Measurements from ENCODE around the gene TSHZ2. TPM values are rescaled to one million over a fixed set of nuclear protein-coding genes. Genes with fewer than 3 reads are reported as not detected.
A peak's percentile ranks its signal among the peaks of the same experiment; 100 is the strongest.

The TSHZ2 gene
- total and polyA plus RNA-seq, 2 donors (not counting 1 experiment from before 2014, with no cell fraction given), result 1.00 to 5.7 TPM

GRCh38 chr20:53077373-53078205 is 105.4 kb downstream of the TSHZ2 start:
- TF ChIP-seq CTCF (IDR thresholded peaks at IDR 0.05) (no peak), EZH2 (IDR thresholded peaks at IDR 0.05; ENCODE audit: borderline replicate concordance, insufficient read depth, low read depth, low read length, poor library complexity, severe bottlenecking) (no peak)
- Mint-ChIP-seq H3K27ac (no peak overlapping the region), H3K9me3 (ENCODE audit: insufficient read depth) (no peaks in the 10 kb centered on the region), H3K4me1 (no peaks in the 10 kb centered on the region), H3K4me3 (no peak overlapping the region), H3K27me3 (no peaks in the 10 kb centered on the region)
- ATAC-seq (ENCODE audit: low read depth) (peak; percentile 31), DNase-seq (no peak)
- H4K20me1 ChIP-seq (ENCODE audit: control insufficient read depth, insufficient read depth, low read length, poor library complexity, severe bottlenecking), result no peaks in the 10 kb centered on the region
- no peaks in the 10 kb centered on the region for H3K9me3 ChIP-seq (ENCODE audit: control extremely low read depth in 1 of 3, control insufficient read depth in 2 of 3, insufficient read depth in 1 of 3, low read length in 2 of 3)
- no peak overlapping the region for H3K9ac ChIP-seq (ENCODE audit: low read length)
- no peaks in the 10 kb centered on the region for H3K4me1 ChIP-seq (ENCODE audit: control insufficient read depth in 2 of 2, insufficient read depth in 2 of 2, low read length in 2 of 2)
- 63% methylated on average over 4 of the region's 8 CpGs for WGBS (ENCODE audit: insufficient coverage)
- no peaks in the 10 kb centered on the region for H3K36me3 ChIP-seq (replicated peaks in 1 of 2; ENCODE audit: control extremely low read depth in 1 of 2, control insufficient read depth in 1 of 2, extremely low read depth in 1 of 2, insufficient read depth in 2 of 2, low read length in 1 of 2)
- no peak overlapping the region for H3K27ac ChIP-seq (ENCODE audit: low read length in 2 of 2)
- ChIA-PET CTCF (no interaction called here), POLR2A (no interaction called here)
- intact Hi-C loops (cut with micrococcal nuclease), result no loop called here
- H3K4me3 ChIP-seq (ENCODE audit: control extremely low read depth in 1 of 5, extremely low read depth in 1 of 5, insufficient read depth in 1 of 5, low read depth in 2 of 5, low read length in 4 of 5), result no peak overlapping the region
- no peak overlapping the region for H3K4me2 ChIP-seq (replicated peaks; ENCODE audit: low read depth, low read length, poor library complexity, severe bottlenecking)
- H2AFZ ChIP-seq (ENCODE audit: insufficient read depth, low read depth, low read length, poor library complexity, severe bottlenecking), result no peak overlapping the region
- H3K79me2 ChIP-seq (ENCODE audit: control insufficient read depth, insufficient read depth, low read length), result no peaks in the 10 kb centered on the region
- no peaks in the 10 kb centered on the region for H3K27me3 ChIP-seq (replicated peaks in 1 of 4; ENCODE audit: control extremely low read depth in 1 of 4, control insufficient read depth in 3 of 4, insufficient read depth in 4 of 4, low read length in 3 of 4)

- ATAC-seq (ENCODE audit: low read depth) (no peak), DNase-seq (no peak)
- H3K27ac ChIP-seq (ENCODE audit: low read length in 2 of 2), result no peak overlapping the region
- CTCF ChIA-PET, result no interaction called here
- no peaks in the 10 kb centered on the region for H3K79me2 ChIP-seq (ENCODE audit: control insufficient read depth, insufficient read depth, low read length)
- no peak overlapping the region for H2AFZ ChIP-seq (ENCODE audit: insufficient read depth, low read depth, low read length, poor library complexity, severe bottlenecking)
- no peaks in the 10 kb centered on the region for H4K20me1 ChIP-seq (ENCODE audit: control insufficient read depth, insufficient read depth, low read length, poor library complexity, severe bottlenecking)
- H3K9ac ChIP-seq (ENCODE audit: low read length), result no peak overlapping the region
- no peaks in the 10 kb centered on the region for H3K4me1 ChIP-seq (ENCODE audit: control insufficient read depth in 2 of 2, insufficient read depth in 2 of 2, low read length in 2 of 2)
- Mint-ChIP-seq H3K27me3 (no peaks in the 10 kb centered on the region), H3K27ac (no peak overlapping the region), H3K4me3 (no peak overlapping the region), H3K9me3 (ENCODE audit: insufficient read depth) (no peaks in the 10 kb centered on the region), H3K4me1 (no peaks in the 10 kb centered on the region)
- intact Hi-C loops (cut with micrococcal nuclease), result no loop called here
- WGBS (ENCODE audit: insufficient coverage), result no CpG with 5 or more reads among the region's 4 CpGs
- POLR2A ChIA-PET, result no interaction called here
- no peak for TF ChIP-seq EZH2 (IDR thresholded peaks at IDR 0.05; ENCODE audit: borderline replicate concordance, insufficient read depth, low read depth, low read length, poor library complexity, severe bottlenecking)
- no peak for TF ChIP-seq CTCF (IDR thresholded peaks at IDR 0.05)
- H3K36me3 ChIP-seq (replicated peaks in 1 of 2; ENCODE audit: control extremely low read depth in 1 of 2, control insufficient read depth in 1 of 2, extremely low read depth in 1 of 2, insufficient read depth in 2 of 2, low read length in 1 of 2), result no peaks in the 10 kb centered on the region
- no peak overlapping the region for H3K4me3 ChIP-seq (ENCODE audit: control extremely low read depth in 1 of 5, extremely low read depth in 1 of 5, insufficient read depth in 1 of 5, low read depth in 2 of 5, low read length in 4 of 5)
- H3K9me3 ChIP-seq (ENCODE audit: control extremely low read depth in 1 of 3, control insufficient read depth in 2 of 3, insufficient read depth in 1 of 3, low read length in 2 of 3), result no peaks in the 10 kb centered on the region
- H3K4me2 ChIP-seq (replicated peaks; ENCODE audit: low read depth, low read length, poor library complexity, severe bottlenecking), result no peak overlapping the region
- no peaks in the 10 kb centered on the region for H3K27me3 ChIP-seq (replicated peaks in 1 of 4; ENCODE audit: control extremely low read depth in 1 of 4, control insufficient read depth in 3 of 4, insufficient read depth in 4 of 4, low read length in 3 of 4)
Measured at GRCh38 chr20:53078761-53079160, 106.6 kb downstream of the TSHZ2 start.
